ENCODE results near the gene PKHD1. TPM values are rescaled to one million over a fixed set of nuclear protein-coding genes. Genes with fewer than 3 reads are reported as not detected.

The PKHD1 gene
- total and polyA plus RNA-seq, 2 of the 8 experiments (the other 6 are each of a cell fraction or from before 2014, with no cell fraction given) = 0.06 to 0.09 TPM

DNA sequence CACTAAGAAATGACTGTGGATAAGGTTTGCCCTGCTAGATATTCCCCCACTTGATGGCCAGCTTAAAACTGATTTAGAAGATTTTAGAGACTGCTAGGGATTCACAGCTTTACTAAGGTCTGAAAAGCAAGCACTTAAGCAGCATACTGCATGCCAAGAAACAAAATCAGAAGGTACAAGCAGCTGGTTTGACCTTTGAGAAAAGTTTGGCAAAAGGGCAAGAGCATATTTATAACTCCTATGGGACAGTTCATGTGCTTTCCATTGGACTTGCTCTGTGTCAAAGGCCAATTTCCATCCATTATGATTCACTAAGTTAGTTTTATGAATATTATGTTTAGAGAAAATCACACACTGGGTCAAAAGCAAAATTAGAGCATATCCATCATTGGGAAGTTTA, 402.8 kb downstream of the PKHD1 start:
- Histone ChIP-seq H2AFZ (ENCODE audit: low read length) (no peak overlapping the region), H2BK12ac (ENCODE audit: low read depth, low read length) (no peak overlapping the region), H3K9ac (replicated peaks in 1 of 4; ENCODE audit: extremely low read depth in 1 of 4, low read depth in 3 of 4, low read length in 3 of 4) (no peak overlapping the region), H3K79me1 (ENCODE audit: low read depth, low read length) (no peaks in the 10 kb centered on the region), H3K23me2 (ENCODE audit: low read depth, low read length) (no peaks in the 10 kb centered on the region), H3K79me2 (ENCODE audit: control insufficient read depth in 1 of 2, insufficient read depth in 2 of 2, low read length in 2 of 2) (no peaks in the 10 kb centered on the region), H3K36me3 (ENCODE audit: control insufficient read depth in 2 of 4, insufficient read depth in 4 of 4, low read length in 3 of 4) (no peaks in the 10 kb centered on the region), H3K27me3 (replicated peaks in 1 of 4; ENCODE audit: control insufficient read depth in 3 of 4, extremely low read depth in 1 of 4, insufficient read depth in 3 of 4, low read length in 3 of 4) (no peaks in the 10 kb centered on the region), H2BK15ac (ENCODE audit: low read length) (no peak overlapping the region), H3K4ac (replicated peaks; ENCODE audit: insufficient read length, low read depth, low read length) (no peak overlapping the region), H3K4me1 (replicated peaks in 1 of 4; ENCODE audit: control insufficient read depth in 3 of 4, insufficient read depth in 4 of 4, low read length in 3 of 4) (no peaks in the 10 kb centered on the region), H4K20me1 (replicated peaks in 1 of 2; ENCODE audit: control insufficient read depth in 1 of 2, insufficient read depth in 2 of 2, low read length in 2 of 2) (no peaks in the 10 kb centered on the region), H2AK5ac (ENCODE audit: low read depth, low read length) (no peak overlapping the region), H3K18ac (ENCODE audit: extremely low read depth, low read length) (no peak overlapping the region), H2BK5ac (ENCODE audit: low read depth, low read length) (no peak overlapping the region), H3K9me3 (ENCODE audit: insufficient read depth in 2 of 2, low read depth in 1 of 2, low read length in 1 of 2) (no peaks in the 10 kb centered on the region), H4K91ac (replicated peaks; ENCODE audit: insufficient read length, low read length) (no peak overlapping the region), H3K56ac (replicated peaks; ENCODE audit: insufficient read length, low read depth, low read length) (no peak overlapping the region), H3K27ac (ENCODE audit: low read depth, low read length) (no peak overlapping the region), H4K8ac (ENCODE audit: extremely low read depth, insufficient read depth, low read length) (no peak overlapping the region), H2BK20ac (ENCODE audit: low read length) (no peak overlapping the region), H3K4me2 (ENCODE audit: insufficient read depth in 1 of 2, low read depth in 2 of 2, low read length in 2 of 2) (no peak overlapping the region), H3K14ac (ENCODE audit: insufficient read length) (no peak overlapping the region), H3K4me3 (ENCODE audit: extremely low read depth in 1 of 4, insufficient read depth in 2 of 4, low read depth in 3 of 4, low read length in 4 of 4) (no peak overlapping the region), H2BK120ac (replicated peaks; ENCODE audit: low read depth, low read length) (no peak overlapping the region), H4K5ac (ENCODE audit: insufficient read length, low read depth, low read length) (no peak overlapping the region), H3K23ac (ENCODE audit: insufficient read length) (no peak overlapping the region)
- POLR2A ChIA-PET (ENCODE audit: partially characterized antibody) = no interaction called here
- CTCF ChIA-PET (ENCODE audit: partially characterized antibody) = interaction anchor here (0.6 to 1.4 kb wide), 4 partner anchors 28 to 196 kb away, joined by 3 to 5 read pairs (median 4); no protein-coding TSS in a partner anchor
- FAIRE-seq = no peak
- DNase-seq (ENCODE audit: low read depth in 1 of 2, low spot score in 2 of 2) = no peak
- no peak for TF ChIP-seq EZH2 (IDR thresholded peaks at IDR 0.05; ENCODE audit: low read depth, low read length, severe bottlenecking)
- TF ChIP-seq BRCA1 (IDR thresholded peaks at IDR 0.05; ENCODE audit: low read depth, low read length) = no peak
- no peak for TF ChIP-seq SAP30 (IDR thresholded peaks at IDR 0.05; ENCODE audit: insufficient read depth, insufficient replicate concordance, low read length)
- TF ChIP-seq SP4 (IDR thresholded peaks at IDR 0.05; ENCODE audit: low read length) = no peak
- no peak for TF ChIP-seq GTF2F1 (IDR thresholded peaks at IDR 0.05; ENCODE audit: borderline replicate concordance, low read depth, low read length)
- no peak for TF ChIP-seq NANOG (IDR thresholded peaks at IDR 0.05; ENCODE audit: insufficient read depth, low read depth, low read length, poor library complexity, severe bottlenecking)
- TF ChIP-seq CBX8 (IDR thresholded peaks at IDR 0.05; ENCODE audit: borderline replicate concordance, low read depth, low read length) = no peak
- TF ChIP-seq JUN (IDR thresholded peaks at IDR 0.05; ENCODE audit: low read depth, low read length) = no peak
- no peak for TF ChIP-seq ZNF274 (IDR thresholded peaks at IDR 0.05; ENCODE audit: borderline replicate concordance, extremely low read depth, low read length)
- TF ChIP-seq, protein P1, sequence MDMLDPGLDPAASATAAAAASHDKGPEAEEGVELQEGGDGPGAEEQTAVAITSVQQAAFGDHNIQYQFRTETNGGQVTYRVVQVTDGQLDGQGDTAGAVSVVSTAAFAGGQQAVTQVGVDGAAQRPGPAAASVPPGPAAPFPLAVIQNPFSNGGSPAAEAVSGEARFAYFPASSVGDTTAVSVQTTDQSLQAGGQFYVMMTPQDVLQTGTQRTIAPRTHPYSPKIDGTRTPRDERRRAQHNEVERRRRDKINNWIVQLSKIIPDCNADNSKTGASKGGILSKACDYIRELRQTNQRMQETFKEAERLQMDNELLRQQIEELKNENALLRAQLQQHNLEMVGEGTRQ (IDR thresholded peaks at IDR 0.05; ENCODE audit: low read length) = no peak
- TF ChIP-seq HDAC2 (IDR thresholded peaks at IDR 0.05; ENCODE audit: borderline replicate concordance in 1 of 2, low read depth in 2 of 2, low read length in 2 of 2) = no peak
- TF ChIP-seq ASH2L (IDR thresholded peaks at IDR 0.05; ENCODE audit: low read length) = no peak
- no peak for TF ChIP-seq RAD21 (IDR thresholded peaks at IDR 0.05 in 1 of 2, conservative IDR thresholded peaks at IDR 0.05 in 1 of 2; ENCODE audit: low read depth in 2 of 2, low read length in 2 of 2)
- no peak for TF ChIP-seq YY1 (IDR thresholded peaks at IDR 0.05; ENCODE audit: low read depth, low read length)

Data from H1 (cell line).